CD4-positive, CD25-positive, alpha-beta regulatory T cell (primary cell): ENCODE measurements around the gene KRT86. TPM values are rescaled to one million over a fixed set of nuclear protein-coding genes. Genes with fewer than 3 reads are reported as not detected.
"Not testable (repeated sequence)": the region's sequence is repeated elsewhere in the genome, so short reads cannot be mapped to it uniquely, and the experiment has no call there.

Experiments
- ATAC-seq, 2 donors: fragments of 150-1000 bp; cut with Tn5 transposase; one replicate each; pipeline ENCODE4 v1.10.0; 2021; ENCODE audit warnings: low read depth in 2 of 2, moderate number of reproducible peaks in 2 of 2, moderate library complexity in 1 of 2
- DNase-seq, 3 donors: peaks; one replicate each; pipeline versions ENCODE4 v3.0.0 to v3.0.0-alpha.2; 2012 to 2022; ENCODE audit warnings: mixed read lengths in 1 of 3
- H3K27ac ChIP-seq: one replicate; pipeline ENCODE4 v1.7.0; 2013; ENCODE audit warnings: mild to moderate bottlenecking, low read length; ENCODE audit not compliant: insufficient read depth, poor library complexity, severe bottlenecking
- H3K27me3 ChIP-seq: one replicate; pipeline ENCODE4 v1.7.0; 2013; ENCODE audit warnings: low read length; ENCODE audit not compliant: control insufficient read depth, insufficient read depth
- H3K36me3 ChIP-seq: one replicate; pipeline ENCODE4 v1.7.0; 2013; ENCODE audit warnings: mild to moderate bottlenecking, low read length, moderate library complexity; ENCODE audit not compliant: control insufficient read depth, insufficient read depth
- H3K4me1 ChIP-seq: 2 replicates; pipeline ENCODE4 v1.7.0; 2013; ENCODE audit warnings: mild to moderate bottlenecking, low read length; ENCODE audit not compliant: insufficient read depth, control insufficient read depth, poor library complexity, severe bottlenecking
- H3K4me3 ChIP-seq: one replicate; pipeline ENCODE4 v1.7.0; 2013; ENCODE audit warnings: low read depth, mild to moderate bottlenecking, low read length, moderate library complexity
- H3K9me3 ChIP-seq, 2 experiments: 1 replicate in 1 of 2; 2 replicates in 1 of 2; pipeline ENCODE4 v1.7.0; 2013; ENCODE audit warnings: low read length in 2 of 2, mild to moderate bottlenecking in 1 of 2, moderate library complexity in 1 of 2; ENCODE audit not compliant: control insufficient read depth in 2 of 2
- H3K27ac Mint-ChIP-seq, 3 donors: one replicate each; pipeline ENCODE4 v1.8.0; 2020 to 2022; ENCODE audit warnings: mild to moderate bottlenecking in 3 of 3, mixed read lengths in 3 of 3, moderate library complexity in 2 of 3
- H3K27me3 Mint-ChIP-seq: one replicate; pipeline ENCODE4 v1.8.0; 2022; ENCODE audit warnings: mild to moderate bottlenecking, mixed read lengths
- H3K36me3 Mint-ChIP-seq: one replicate; pipeline ENCODE4 v1.8.0; 2020; ENCODE audit warnings: mixed read lengths
- H3K4me1 Mint-ChIP-seq, 4 donors: one replicate each; pipeline ENCODE4 v1.8.0; 2020 to 2022; ENCODE audit warnings: mixed read lengths in 4 of 4, mild to moderate bottlenecking in 1 of 4
- H3K4me3 Mint-ChIP-seq, 4 donors: one replicate each; pipeline ENCODE4 v1.8.0; 2020 to 2022; ENCODE audit warnings: mild to moderate bottlenecking in 4 of 4, mixed read lengths in 4 of 4, moderate library complexity in 3 of 4
- H3K9me3 Mint-ChIP-seq, 7 donors: one replicate each; pipeline ENCODE4 v1.8.0; 2020 to 2022; ENCODE audit warnings: mixed read lengths in 7 of 7, mild to moderate bottlenecking in 3 of 7, moderate library complexity in 2 of 7
- polyA plus RNA-seq, 4 donors: library from polyadenylated mRNA; unstranded; fragments of 300-500 nt; fragmentation: Illumina TruSeq; gene quantifications; one replicate each; pipeline ENCODE4 v1.2.3, GENCODE V29; 2021
- total RNA-seq: library from RNA; stranded (reverse); gene quantifications from one replicate; pipeline ENCODE4 v1.2.3, GENCODE V29; 2022

Gene KRT86
- total and polyA plus RNA-seq, 5 donors from 2014 or later = 0.10 TPM; not detected in 4

- no peak for ATAC-seq
- H3K27ac ChIP-seq = no peak overlapping the region
- no peaks in the 10 kb centered on the region for H3K27me3 ChIP-seq
- Mint-ChIP-seq H3K27me3 (peaks cover 7% of the 10 kb centered on the region), H3K9me3 (peaks cover 0 to 7% (median 1%) of the 10 kb centered on the region in 7 donors), H3K4me3 (no peak overlapping the region), H3K36me3 (no peaks in the 10 kb centered on the region), H3K27ac (no peak overlapping the region), H3K4me1 (peaks cover 0 to 4% (median 3%) of the 10 kb centered on the region in 4 donors)
- no peaks in the 10 kb centered on the region for H3K4me1 ChIP-seq
- H3K36me3 ChIP-seq = no peaks in the 10 kb centered on the region
- no peak for DNase-seq
- no peaks in the 10 kb centered on the region for H3K9me3 ChIP-seq
- no peak overlapping the region for H3K4me3 ChIP-seq
Measured at GRCh38 chr12:52341066-52341580, 66.7 kb downstream of the KRT86 start.

- DNase-seq = no peak
- Mint-ChIP-seq H3K4me1 (peaks cover 0 to 2% (median 0%) of the 10 kb centered on the region in 4 donors), H3K27ac (no peak overlapping the region), H3K4me3 (no peak overlapping the region), H3K36me3 (no peaks in the 10 kb centered on the region), H3K9me3 (peaks cover 0 to 4% (median 0%) of the 10 kb centered on the region in 7 donors), H3K27me3 (peaks cover 7% of the 10 kb centered on the region)
- no peak overlapping the region for H3K27ac ChIP-seq
- no peaks in the 10 kb centered on the region for H3K9me3 ChIP-seq
- H3K4me3 ChIP-seq = no peak overlapping the region
- no peaks in the 10 kb centered on the region for H3K27me3 ChIP-seq
- ATAC-seq = no peak
- no peaks in the 10 kb centered on the region for H3K36me3 ChIP-seq
- no peaks in the 10 kb centered on the region for H3K4me1 ChIP-seq
Measured at GRCh38 chr12:52342781-52343490, 68.5 kb downstream of the KRT86 start.

GRCh38 chr12:52343550-52343949 is 69.1 kb downstream of the KRT86 start:
- Mint-ChIP-seq H3K27me3 (peaks cover 5% of the 10 kb centered on the region), H3K27ac (no peak overlapping the region), H3K4me1 (peaks cover 0 to 2% (median 0%) of the 10 kb centered on the region in 4 donors), H3K9me3 (peaks cover 0 to 4% (median 0%) of the 10 kb centered on the region in 7 donors), H3K4me3 (no peak overlapping the region), H3K36me3 (no peaks in the 10 kb centered on the region)
- ATAC-seq = no peak
- Histone ChIP-seq H3K4me3 (no peak overlapping the region), H3K9me3 (no peaks in the 10 kb centered on the region), H3K27ac (no peak overlapping the region), H3K36me3 (no peaks in the 10 kb centered on the region), H3K27me3 (no peaks in the 10 kb centered on the region), H3K4me1 (no peaks in the 10 kb centered on the region)
- no peak for DNase-seq

- DNase-seq (no peak), ATAC-seq (no peak)
- Histone ChIP-seq H3K9me3 (no peaks in the 10 kb centered on the region), H3K27me3 (no peaks in the 10 kb centered on the region), H3K27ac (no peak overlapping the region), H3K4me3 (no peak overlapping the region), H3K36me3 (no peaks in the 10 kb centered on the region), H3K4me1 (no peaks in the 10 kb centered on the region)
- no peak overlapping the region for H3K4me3 Mint-ChIP-seq
- H3K36me3 Mint-ChIP-seq = no peaks in the 10 kb centered on the region
- H3K27me3 Mint-ChIP-seq = no peaks in the 10 kb centered on the region
- H3K27ac Mint-ChIP-seq = no peak overlapping the region
- peaks cover 0 to 3% (median 2%) of the 10 kb centered on the region in 4 donors for H3K4me1 Mint-ChIP-seq
- H3K9me3 Mint-ChIP-seq = peaks cover 0 to 4% (median 0%) of the 10 kb centered on the region in 7 donors
Measured at GRCh38 chr12:52344111-52344510, 69.7 kb downstream of the KRT86 start.

- not testable (repeated sequence) for H3K36me3 ChIP-seq, H3K4me3 Mint-ChIP-seq, H3K4me1 ChIP-seq, H3K27me3 ChIP-seq, H3K9me3 Mint-ChIP-seq, H3K9me3 ChIP-seq, DNase-seq, H3K4me1 Mint-ChIP-seq, H3K27ac Mint-ChIP-seq, H3K36me3 Mint-ChIP-seq, H3K27ac ChIP-seq, ATAC-seq, H3K27me3 Mint-ChIP-seq, H3K4me3 ChIP-seq
Measured at GRCh38 chr12:52345041-52345440, 70.6 kb downstream of the KRT86 start.

GRCh38 chr12:52346593-52346992 is 72.1 kb downstream of the KRT86 start:
- H3K36me3 Mint-ChIP-seq = no peaks in the 10 kb centered on the region
- H3K27ac Mint-ChIP-seq = peak overlapping the region in 1 of 3 donors; percentile 48
- ATAC-seq = no peak
- H3K9me3 Mint-ChIP-seq = peaks cover 0 to 4% (median 0%) of the 10 kb centered on the region in 7 donors
- no peaks in the 10 kb centered on the region for H3K27me3 Mint-ChIP-seq
- H3K27me3 ChIP-seq = no peaks in the 10 kb centered on the region
- DNase-seq = no peak
- peaks cover under 1 to 12% (median 8%) of the 10 kb centered on the region in 4 donors for H3K4me1 Mint-ChIP-seq
- no peaks in the 10 kb centered on the region for H3K36me3 ChIP-seq
- no peak overlapping the region for H3K4me3 Mint-ChIP-seq
- no peaks in the 10 kb centered on the region for H3K9me3 ChIP-seq
- H3K4me1 ChIP-seq = peaks cover 18% of the 10 kb centered on the region
- no peak overlapping the region for H3K4me3 ChIP-seq
- H3K27ac ChIP-seq = no peak overlapping the region

- ATAC-seq = no peak
Measured at GRCh38 chr12:52347016-52347415, 72.6 kb downstream of the KRT86 start.

More at GRCh38 chr12:52347016-52347415, 72.6 kb downstream of the KRT86 start:
- H3K36me3 ChIP-seq = no peaks in the 10 kb centered on the region
- H3K4me3 Mint-ChIP-seq = no peak overlapping the region
- peaks cover 0 to 4% (median 0%) of the 10 kb centered on the region in 7 donors for H3K9me3 Mint-ChIP-seq
- peaks cover 22% of the 10 kb centered on the region for H3K4me1 ChIP-seq
- no peak overlapping the region for H3K4me3 ChIP-seq
- no peaks in the 10 kb centered on the region for H3K27me3 Mint-ChIP-seq
- H3K9me3 ChIP-seq = no peaks in the 10 kb centered on the region
- no peaks in the 10 kb centered on the region for H3K36me3 Mint-ChIP-seq
- no peak for DNase-seq
- no peak overlapping the region for H3K27ac Mint-ChIP-seq
- no peak overlapping the region for H3K27ac ChIP-seq
- peaks cover 3 to 15% (median 12%) of the 10 kb centered on the region in 4 donors for H3K4me1 Mint-ChIP-seq
- H3K27me3 ChIP-seq = no peaks in the 10 kb centered on the region
